HG02885 (cell line): ENCODE results near the gene TMUB1.

Experiments used
- ATAC-seq: cut with Tn5 transposase; IDR thresholded peaks from one replicate; pipeline ENCODE4 v1.9.1; 2021; ENCODE audit warnings: mild to moderate bottlenecking; ENCODE audit not compliant: unreplicated experiment, poor library complexity

The TMUB1 gene

DNA sequence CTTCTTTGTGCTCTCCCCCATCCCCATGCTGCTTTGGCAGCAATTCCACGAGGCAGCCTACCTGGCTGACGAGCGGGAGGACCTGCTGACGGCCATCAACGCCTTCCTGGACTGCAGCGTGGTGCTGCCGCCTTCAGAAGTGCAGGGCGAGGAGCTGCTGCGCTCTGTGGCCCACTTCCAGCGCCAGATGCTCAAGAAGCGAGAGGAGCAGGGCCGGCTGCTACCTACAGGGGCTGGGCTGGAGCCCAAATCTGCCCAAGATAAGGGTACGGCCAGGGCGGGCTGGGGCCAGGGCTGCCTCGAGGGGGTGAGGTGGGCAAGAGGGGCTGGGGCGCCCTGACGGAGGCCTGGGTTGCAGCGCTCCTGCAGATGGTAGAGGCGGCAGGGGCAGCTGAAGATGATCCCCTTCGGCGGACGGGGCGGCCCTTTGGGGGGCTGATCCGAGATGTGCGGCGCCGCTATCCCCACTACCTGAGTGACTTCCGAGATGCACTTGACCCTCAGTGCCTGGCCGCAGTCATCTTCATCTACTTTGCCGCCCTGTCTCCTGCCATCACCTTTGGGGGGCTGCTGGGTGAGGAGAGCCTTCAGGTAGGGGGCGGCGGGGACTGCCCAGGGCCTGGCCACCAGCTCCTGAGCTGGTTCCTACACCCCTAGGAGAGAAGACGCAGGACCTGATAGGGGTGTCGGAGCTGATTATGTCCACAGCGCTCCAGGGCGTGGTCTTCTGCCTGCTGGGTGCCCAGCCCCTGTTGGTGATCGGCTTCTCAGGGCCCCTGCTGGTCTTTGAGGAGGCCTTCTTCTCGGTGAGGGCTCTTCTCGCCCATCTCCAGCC, 12.0 kb downstream of the TMUB1 start:
- ATAC-seq, result no peak

DNA sequence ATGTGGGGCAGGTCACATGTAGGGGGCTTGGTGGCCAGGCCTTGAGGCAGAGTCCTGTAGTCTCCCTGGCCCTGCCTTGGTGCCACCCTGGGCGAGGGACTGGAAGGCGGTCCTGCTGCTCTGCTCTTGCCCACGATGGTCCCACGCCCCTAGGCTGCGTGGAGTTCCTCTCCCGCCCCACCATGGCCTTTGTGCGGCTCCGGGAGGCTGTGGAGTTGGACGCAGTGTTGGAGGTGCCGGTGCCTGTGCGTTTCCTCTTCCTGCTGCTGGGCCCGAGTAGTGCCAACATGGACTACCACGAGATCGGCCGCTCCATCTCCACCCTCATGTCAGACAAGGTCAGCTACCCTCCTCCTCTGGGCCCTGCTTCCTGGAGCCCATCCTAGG, 12.7 kb downstream of the TMUB1 start:
- no peak for ATAC-seq

DNA sequence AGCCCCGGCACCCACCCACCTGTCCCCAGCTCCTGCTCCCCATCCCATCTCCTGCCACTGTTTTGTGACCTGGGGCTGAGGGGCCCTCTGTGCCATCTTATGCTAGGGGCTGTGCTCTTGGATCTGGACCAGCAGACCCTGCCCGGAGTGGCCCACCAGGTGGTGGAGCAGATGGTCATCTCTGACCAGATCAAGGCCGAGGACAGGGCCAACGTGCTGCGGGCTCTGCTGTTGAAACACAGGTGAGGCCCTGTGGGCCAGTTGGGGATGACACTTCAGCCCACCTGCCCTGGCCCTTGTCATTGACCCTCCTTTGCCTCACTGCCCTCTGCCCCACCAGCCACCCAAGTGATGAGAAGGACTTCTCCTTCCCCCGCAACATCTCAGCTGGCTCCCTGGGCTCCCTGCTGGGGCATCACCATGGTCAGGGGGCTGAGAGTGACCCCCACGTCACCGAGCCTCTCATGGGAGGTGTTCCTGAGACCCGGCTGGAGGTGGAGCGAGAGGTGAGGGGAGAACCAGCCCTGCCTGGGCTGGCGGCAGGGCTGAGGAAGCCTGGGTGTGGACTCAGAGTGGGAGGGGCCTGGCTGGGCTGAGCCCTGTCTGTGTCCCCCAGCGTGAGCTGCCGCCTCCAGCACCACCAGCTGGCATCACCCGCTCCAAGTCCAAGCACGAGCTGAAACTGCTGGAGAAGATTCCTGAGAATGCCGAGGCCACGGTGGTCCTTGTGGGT, 13.3 kb downstream of the TMUB1 start:
- ATAC-seq, result no peak

DNA sequence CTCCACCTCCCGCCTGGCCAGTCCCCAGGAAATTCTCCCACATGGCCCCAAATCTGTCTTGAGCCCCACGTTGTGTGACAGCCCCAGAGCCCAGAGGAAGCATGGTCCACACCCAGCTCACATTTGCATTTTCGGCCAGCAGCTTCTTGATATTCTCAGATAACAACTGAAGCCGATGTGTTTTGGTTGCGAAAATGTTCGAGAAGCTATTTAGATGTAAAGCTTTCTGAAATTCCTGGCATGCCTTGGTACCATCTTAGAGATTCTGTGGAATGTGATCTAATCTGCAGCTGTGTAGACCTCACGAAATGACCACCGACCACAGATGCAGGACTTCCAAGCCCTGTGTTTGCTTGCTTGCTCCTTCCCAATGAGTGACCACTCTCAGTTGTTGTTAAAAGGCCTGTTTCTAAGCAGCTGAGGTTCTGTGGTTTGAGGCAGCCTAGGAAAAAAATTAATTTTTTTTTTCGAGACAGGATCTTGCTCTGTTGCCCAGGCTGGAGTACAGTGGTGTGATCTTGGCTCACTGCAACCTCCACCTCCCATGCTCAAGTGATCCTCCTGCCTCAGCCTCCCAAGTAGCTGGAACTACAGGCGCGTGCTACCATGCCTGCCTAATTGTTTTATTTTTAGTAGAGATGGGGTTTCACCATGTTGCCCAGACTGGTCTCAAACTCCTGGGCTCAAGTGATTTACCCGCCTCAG, 15.1 kb downstream of the TMUB1 start:
- ATAC-seq, result no peak

DNA sequence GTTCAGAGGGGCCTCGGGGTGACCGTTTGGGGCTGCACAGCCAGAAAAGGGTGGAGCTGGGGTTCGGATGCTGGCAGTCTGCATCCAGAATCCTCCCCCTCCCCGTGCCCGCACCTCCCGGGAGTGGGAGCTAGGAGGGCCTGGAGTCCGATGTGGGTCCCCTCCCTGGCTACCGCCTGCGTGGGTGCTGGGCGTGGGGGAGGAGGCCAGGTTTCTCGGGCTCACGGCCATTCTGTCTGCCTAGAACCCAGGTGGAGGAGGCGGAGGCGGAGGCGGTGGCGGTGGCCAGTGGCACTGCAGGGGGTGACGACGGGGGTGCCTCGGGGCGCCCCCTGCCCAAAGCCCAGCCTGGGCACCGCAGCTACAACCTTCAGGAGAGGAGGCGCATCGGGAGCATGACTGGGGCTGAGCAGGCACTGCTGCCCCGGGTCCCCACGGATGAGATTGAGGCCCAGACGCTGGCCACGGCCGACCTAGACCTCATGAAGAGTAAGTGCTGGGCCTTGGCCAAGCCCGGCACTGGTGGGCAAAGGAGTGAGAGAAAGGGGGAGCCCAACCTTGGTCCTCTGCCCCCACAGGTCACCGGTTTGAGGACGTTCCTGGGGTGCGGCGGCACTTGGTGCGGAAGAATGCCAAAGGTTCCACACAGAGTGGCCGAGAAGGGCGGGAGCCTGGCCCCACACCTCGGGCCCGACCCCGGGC, 16.9 kb downstream of the TMUB1 start:
- ATAC-seq, result no peak

DNA sequence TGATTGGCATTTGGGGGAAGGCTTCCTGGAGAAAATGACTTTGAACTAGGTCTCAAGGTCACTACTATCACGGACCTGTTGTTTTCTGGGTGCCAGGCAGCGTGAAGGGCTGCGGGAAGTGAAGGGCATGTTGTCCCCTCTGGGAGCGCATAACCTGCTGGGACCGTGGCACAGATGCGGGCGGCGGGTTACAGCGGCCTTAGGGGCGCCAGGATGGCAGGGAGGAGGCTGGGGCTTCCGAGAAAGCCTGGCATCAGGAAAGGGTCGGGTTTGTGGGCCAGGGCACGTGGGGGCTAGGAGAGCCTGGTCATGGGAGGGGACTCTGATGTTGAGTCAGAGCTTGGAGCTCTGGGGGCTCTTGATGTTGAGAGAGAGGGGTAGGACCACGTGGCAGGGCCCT, 17.8 kb downstream of the TMUB1 start:
- no peak for ATAC-seq

DNA sequence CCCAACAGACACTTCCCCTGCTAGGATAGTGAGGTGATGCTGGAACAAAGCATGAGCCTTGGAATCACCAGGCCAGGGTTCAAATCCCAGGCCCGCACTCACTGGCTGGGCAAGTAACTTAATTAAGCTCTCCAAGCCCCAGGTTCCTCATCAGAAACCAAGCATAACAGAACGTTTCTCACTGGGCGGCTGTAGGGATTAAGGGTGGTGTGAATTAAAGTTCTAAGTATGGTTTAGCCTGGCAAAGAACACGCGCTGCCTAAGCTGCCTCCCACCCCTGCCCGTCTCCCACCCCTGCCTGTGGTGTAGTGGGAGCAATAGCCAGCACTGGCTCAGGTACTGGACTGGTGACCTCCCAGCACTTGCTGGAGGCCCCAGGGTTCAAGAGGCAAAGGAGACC, 18.3 kb downstream of the TMUB1 start:
- ATAC-seq, result no peak

DNA sequence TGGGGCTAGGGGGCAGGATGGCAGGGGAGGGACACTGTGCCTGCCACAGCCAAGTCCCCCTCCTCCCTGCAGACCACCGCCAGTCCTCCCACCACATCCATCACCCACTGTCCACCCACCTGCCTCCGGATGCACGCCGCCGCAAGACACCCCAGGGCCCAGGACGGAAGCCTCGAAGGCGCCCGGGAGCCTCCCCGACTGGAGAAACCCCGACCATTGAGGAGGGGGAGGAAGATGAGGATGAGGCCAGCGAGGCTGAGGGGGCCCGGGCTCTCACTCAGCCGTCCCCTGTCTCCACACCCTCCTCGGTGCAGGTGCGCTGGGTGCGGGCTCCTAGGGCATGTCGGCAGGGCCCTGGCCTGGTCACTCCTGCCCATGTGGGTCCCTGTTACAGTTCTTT, 18.8 kb downstream of the TMUB1 start:
- ATAC-seq, result no peak

DNA sequence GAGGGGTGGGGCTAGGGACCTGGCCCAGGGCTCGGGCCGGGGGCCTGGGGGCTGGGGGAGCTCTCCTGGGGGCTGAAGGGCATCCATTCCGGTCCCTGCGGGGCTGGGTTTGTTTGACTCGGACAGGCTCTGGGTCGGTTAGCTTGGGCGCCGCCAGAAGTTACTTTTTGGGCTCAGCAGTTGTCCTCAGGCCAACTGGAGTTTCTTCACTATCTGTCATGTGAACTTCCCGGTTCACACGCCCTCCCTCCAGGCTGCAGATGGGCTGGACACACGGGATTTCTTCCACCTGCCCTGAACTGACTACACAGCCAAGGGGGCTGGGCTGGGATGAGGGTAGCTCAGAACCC, 20.1 kb downstream of the TMUB1 start:
- ATAC-seq, result no peak

DNA sequence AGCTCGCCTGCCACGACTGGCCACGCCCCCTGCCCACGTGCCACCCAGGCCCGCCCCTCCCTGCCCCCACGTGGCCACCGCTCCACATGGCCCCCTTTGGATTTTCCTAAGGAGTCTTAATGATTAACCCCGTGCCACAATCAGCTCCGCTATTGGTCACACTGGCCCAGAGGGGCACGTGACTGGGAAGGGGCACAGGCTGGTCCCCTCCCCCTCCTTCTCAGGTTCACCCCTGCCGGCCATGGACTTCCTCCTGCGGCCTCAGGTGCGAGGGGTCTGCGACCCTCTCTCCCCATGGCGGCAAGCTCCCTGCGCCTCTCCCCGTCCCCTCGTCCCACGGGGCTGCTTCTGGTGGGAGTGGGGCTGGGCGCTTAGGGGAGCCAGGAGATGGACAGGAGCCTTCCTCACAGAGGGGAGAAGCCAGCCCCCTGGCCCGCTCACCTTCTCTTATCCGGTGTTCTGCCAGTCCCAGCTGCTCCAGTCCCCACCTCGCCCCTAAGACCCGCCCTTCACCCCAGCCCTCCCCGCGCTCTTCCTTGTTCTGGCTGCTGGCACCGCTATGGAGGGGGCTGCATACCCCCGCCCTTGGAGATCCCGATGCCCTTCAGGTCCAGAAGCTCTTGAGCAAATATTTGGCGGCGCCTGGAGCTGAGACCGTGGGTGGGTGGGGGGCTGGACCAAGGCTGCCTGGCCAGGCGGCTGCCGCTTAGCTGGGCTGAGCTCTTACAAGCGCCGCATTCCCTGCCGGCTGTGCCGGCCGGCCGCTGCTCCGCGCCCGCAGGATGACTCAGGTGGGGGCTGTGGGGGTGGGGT, 20.7 kb downstream of the TMUB1 start:
- ATAC-seq, result no peak

DNA sequence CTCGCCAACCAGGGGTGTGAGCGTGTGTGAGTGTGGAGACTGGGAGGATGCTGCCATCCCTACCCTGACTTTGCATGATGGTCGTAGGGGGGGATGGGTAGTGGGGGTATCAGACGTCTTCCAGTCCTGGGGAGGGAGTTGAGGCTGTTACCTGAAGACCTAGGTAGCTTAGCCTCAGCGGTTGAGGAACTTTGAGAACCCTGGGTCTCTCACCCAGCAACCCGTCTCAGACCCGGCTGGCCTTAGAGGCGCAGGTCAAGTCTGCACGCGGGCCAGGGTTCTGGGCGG, 21.2 kb downstream of the TMUB1 start:
- ATAC-seq, result no peak

DNA sequence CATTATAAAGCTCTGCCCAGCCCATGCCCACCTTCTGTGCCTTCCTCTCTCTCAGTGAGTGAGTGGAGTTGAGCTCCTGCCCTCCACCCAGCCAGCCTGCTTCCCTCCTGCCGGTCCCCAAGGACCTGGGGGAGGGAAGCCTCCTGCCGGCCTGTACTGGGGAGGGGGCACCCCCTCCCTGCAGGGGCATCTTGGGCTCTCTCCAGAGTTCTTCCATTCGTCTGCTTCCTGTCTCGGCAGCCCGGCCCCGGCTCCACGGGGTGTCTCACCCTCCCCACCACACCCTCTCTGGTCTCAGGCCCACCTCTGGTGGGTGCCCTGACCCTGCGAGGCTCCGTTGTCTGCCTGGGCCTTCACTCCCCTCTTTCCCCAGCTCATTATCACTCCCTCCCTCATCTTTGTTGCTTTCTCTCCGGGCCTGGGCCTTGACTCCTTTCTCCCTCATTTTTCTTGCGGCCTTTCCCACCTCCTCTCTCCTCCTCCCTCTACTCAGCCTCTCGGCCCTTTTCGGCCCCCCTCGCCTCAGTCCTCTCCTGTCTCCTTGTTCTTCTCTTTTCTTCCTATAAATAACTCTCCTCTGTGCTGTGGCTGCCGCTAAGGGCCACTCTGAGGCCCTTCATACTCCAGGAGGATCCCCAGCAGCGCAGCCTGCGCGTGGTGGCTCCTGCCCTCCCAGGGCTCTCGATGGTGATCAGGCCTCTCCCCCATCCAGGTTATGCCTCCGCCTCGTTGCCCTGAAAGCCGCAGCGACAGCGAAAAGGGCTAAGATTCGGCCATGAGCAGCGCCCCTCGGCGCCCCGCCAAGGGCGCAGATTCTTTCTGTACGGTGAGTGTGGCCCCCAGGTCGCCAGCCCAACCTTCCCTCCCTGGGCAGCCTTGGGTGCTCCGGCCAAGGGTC, 21.8 kb downstream of the TMUB1 start:
- ATAC-seq, result no peak

DNA sequence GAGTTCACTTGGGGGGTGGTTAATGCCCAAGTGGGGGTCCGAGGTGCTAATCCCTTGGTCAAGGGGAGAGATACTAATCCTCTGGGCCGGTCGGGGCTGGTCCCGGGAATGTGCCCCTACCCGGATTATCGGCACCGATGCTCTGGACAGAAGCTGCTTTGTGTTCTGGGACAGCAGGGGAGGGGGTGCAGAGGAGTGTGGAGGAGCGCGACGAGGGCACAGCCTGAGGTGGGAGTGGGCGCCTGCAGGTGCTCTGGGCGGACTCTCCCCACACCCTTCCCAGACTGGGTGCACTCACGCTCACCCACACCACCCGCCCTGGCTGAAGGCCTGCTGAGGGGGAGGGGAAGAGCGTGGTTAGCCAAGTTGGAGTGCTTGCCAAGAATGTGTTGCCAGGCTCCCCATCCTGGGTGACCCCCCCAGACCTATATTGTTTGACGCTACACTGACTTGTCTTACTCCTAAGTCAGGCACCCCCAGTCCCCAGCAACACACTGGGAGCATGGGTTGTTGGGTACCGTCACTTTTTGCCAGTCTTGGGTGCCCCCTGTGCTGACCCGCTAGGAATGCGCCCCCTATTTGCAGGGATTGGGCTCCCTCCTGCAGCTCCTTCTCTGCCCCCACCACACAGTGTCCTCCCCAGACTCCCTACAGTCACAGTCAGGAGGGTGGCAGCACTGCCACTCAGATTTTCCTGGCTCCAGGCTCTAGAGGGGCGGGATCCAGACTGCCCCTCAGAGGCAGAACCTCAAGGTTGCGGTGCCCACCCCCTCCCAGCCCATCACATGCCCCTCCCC, 22.7 kb downstream of the TMUB1 start:
- no peak for ATAC-seq

DNA sequence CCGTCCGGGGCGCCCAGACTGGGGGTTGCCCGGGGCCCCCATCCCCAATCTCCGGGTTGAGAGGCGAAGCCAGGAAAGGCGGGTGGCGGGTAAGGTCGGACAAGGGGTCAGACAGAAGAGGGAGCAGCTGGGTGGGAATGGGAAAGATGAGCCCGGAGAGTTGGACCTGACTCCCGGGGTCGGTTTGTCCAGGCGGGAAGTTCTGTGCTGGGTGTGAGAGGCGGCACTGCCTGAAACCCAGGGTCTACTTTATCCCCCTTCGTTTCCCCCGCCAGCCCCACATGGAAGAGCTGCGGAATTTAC, 23.2 kb downstream of the TMUB1 start:
- ATAC-seq, result no peak

DNA sequence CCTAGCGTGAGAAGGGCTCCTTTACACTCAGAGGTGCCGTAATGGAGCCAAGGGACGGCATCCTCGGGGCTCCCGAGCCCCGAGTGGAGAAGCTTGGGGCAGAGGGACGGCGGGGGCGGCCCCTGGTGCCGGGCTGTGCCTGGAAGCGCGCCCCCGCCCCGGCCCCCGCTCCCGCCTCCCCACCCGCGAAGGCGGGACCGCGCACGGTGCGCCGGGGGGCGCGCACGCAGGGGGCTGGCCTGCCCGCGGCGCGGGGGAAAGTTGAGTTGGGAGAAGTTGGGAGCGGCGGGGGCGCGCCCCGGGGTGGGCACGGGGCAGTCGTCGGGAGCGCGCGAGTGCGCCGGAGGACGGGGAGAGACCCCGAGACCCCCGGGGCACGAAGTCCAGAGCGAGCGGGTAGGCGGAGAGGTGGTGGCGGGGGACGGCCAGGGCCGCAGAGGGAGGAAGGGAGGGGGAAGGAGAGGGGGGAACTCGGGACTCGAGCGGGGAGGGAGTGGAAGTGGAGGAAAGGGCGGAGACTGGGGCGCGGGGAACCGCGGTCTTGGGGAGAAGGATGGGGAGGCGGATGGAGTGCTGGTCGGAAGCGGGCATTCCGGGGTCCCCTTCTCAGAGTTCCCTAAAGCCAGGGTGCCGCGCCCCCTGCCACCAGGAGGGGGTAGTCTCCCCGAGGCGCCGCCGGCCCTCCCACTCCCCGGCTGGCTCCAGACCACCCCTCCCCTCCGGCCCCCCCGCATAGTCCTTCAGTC, 23.8 kb downstream of the TMUB1 start, which contains the start of gene SLC4A2:
SLC4A2 (plus strand) TSS at position 223 of the 746 bp plus-strand sequence. CDS start 2,399 bp downstream, outside the sequence.
- peak; percentile 37 for ATAC-seq

DNA sequence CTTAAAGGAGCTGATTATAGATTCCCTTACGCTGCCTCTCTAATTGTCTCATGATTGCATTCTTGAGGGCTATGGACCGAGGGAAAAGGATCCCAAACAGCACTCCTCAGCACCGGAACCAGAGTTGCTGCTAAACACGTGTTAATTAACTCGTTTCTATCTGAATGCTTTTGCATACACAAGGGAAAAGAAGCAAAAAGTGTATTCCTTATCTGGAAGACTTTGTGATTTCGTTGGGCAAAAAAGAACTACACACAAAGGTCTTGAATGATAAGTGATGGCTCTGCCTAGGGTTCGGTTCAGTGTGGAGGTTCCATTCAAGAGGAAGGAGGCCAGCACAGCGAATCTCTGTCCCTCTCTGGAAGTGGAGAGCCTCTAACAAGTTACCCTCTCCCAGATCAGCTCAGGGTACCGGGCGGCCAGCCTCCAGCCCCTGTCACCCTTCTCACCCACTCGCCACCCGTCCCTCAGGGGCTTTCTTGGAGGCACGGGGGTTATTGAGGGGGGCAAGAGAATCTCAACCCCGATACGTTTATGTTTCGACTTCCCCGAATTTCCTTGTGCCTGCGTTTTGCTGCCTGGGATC, 24.4 kb downstream of the TMUB1 start:
- ATAC-seq, result no peak

DNA sequence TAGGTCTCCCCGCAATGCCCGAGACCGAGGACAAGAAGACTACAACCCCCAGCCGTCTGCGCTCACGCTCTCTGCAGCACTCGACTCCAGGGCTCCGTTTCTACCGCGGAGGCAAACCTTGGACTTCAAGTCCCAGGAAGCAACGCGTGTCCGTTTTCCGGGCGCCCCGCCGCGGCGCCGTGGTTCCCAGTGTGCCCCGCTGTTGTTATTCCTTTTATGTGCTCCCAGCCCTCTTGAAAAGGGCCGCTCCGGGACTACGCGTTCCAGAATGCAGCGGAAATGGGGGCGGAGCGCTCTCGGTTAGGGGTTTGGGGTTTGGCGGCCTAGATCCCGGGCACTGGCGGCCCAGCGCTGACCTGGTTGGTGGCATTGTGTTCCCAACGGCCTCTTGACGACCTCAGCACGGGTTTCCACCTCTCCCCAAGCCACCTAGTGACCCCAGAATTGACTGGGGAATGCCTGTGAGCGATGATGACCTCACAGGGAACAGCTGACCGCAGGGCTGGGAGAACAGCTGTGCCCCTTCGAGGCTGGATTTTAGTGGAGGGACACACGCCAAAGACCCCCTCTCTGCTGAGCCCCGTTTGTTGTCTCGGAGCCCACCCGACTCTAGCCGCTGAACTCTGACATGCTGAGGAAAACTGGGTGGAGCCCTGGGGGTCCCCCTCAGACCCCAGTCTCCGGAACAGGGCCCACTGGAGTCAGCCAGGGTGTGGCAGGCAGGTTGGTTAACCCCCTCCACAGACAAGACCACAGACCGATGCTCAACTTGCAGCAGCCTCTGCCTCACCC, 25.1 kb downstream of the TMUB1 start:
- peak; percentile 91 for ATAC-seq
